GM21619 (cell line): ENCODE data around the gene DMXL1.
A peak's percentile ranks its signal among the peaks of the same experiment; 100 is the strongest.

ENCODE experiments used
- ATAC-seq: cut with Tn5 transposase; IDR thresholded peaks from one replicate; pipeline ENCODE4 v1.9.1; 2021; ENCODE audit not compliant: unreplicated experiment

Gene DMXL1

GRCh38 chr5:119264186-119264585, 193.3 kb downstream of the DMXL1 start:
- ATAC-seq, result no peak

- ATAC-seq, result peak; percentile 77
Observed at GRCh38 chr5:119267958-119268386, 197.1 kb downstream of the DMXL1 start.

GRCh38 chr5:119268387-119269060, 197.6 kb downstream of the DMXL1 start:
- ATAC-seq, result peak; percentile 81

GRCh38 chr5:119269061-119269944, 198.4 kb downstream of the DMXL1 start:
- ATAC-seq, result peak; percentile 2

GRCh38 chr5:119270121-119270565, 199.3 kb downstream of the DMXL1 start:
- no peak for ATAC-seq

- no peak for ATAC-seq
Observed at GRCh38 chr5:119270960-119271757, 200.3 kb downstream of the DMXL1 start.

GRCh38 chr5:119271758-119272730, 201.2 kb downstream of the DMXL1 start:
- ATAC-seq, result no peak

GRCh38 chr5:119273391-119273839, 202.5 kb downstream of the DMXL1 start:
- no peak for ATAC-seq

GRCh38 chr5:119274030-119274766, 203.3 kb downstream of the DMXL1 start:
- ATAC-seq, result no peak

- ATAC-seq, result peak; percentile 54
Observed at GRCh38 chr5:119274767-119275130, 203.9 kb downstream of the DMXL1 start.

GRCh38 chr5:119275146-119275545, 204.3 kb downstream of the DMXL1 start:
- ATAC-seq, result peak; percentile 7

- peak; percentile 68 for ATAC-seq
Observed at GRCh38 chr5:119275601-119276173, 204.8 kb downstream of the DMXL1 start.

GRCh38 chr5:119276978-119277377, 206.1 kb downstream of the DMXL1 start:
- ATAC-seq, result no peak

- ATAC-seq, result no peak
Observed at GRCh38 chr5:119279093-119279492, 208.2 kb downstream of the DMXL1 start.

GRCh38 chr5:119280380-119280779, 209.5 kb downstream of the DMXL1 start:
- ATAC-seq, result no peak

GRCh38 chr5:119282628-119283027, 211.7 kb downstream of the DMXL1 start:
- ATAC-seq, result no peak

GRCh38 chr5:119284031-119284430, 213.1 kb downstream of the DMXL1 start:
- ATAC-seq, result no peak

- no peak for ATAC-seq
Observed at GRCh38 chr5:119285070-119285916, 214.4 kb downstream of the DMXL1 start.
